ENCODE data around the gene PPTC7. TPM values are rescaled to one million over a fixed set of nuclear protein-coding genes. Genes with fewer than 3 reads are reported as not detected.

Gene PPTC7
- total RNA-seq, 2 experiments from 2014 or later: 23.2 to 32.9 TPM

- DNase-seq (no peak), ATAC-seq (no peak)
- H3K4me1 Mint-ChIP-seq: peaks cover 2% of the 10 kb centered on the region
- no peak overlapping the region for H3K4me3 Mint-ChIP-seq
- no peak overlapping the region for H3K27ac Mint-ChIP-seq
- no peaks in the 10 kb centered on the region for H3K27me3 Mint-ChIP-seq
- CTCF ChIA-PET: interaction anchor here (0.9 to 10.2 kb wide), 4 partner anchors 11 to 93 kb away, joined by 3 to 141 read pairs (median 4); partner anchors contain the start of genes ARPC3 and FAM216A
- peaks cover 2% of the 10 kb centered on the region for H3K36me3 Mint-ChIP-seq
- no peaks in the 10 kb centered on the region for H3K9me3 Mint-ChIP-seq (ENCODE audit: low read depth)
Measured at GRCh38 chr12:110508071-110508586, 75.0 kb downstream of the PPTC7 start.

GRCh38 chr12:110505332-110505731 is 77.8 kb downstream of the PPTC7 start:
- CTCF ChIA-PET: interaction anchor here (0.5 to 1.5 kb wide), 4 partner anchors 74 to 192 kb away, joined by 3 to 11 read pairs (median 3); no protein-coding TSS in a partner anchor
- ATAC-seq: no peak
- H3K27ac Mint-ChIP-seq: no peak overlapping the region

GRCh38 chr12:110503432-110503831 is 79.7 kb downstream of the PPTC7 start:
- CTCF ChIA-PET: interaction anchor here (0.8 to 1.8 kb wide), 11 partner anchors 9 to 345 kb away, joined by 3 to 6 read pairs (median 4); partner anchors contain the start of genes ARPC3 and FAM216A
- DNase-seq (no peak), ATAC-seq (no peak)
- H3K4me1 Mint-ChIP-seq: peaks cover 33% of the 10 kb centered on the region
- H3K27me3 Mint-ChIP-seq: no peaks in the 10 kb centered on the region
- peak overlapping the region; percentile 98 for H3K27ac Mint-ChIP-seq
- no peaks in the 10 kb centered on the region for H3K9me3 Mint-ChIP-seq (ENCODE audit: low read depth)
- H3K36me3 Mint-ChIP-seq: peaks cover 18% of the 10 kb centered on the region
- peak overlapping the region; percentile 6 for H3K4me3 Mint-ChIP-seq

More at GRCh38 chr12:110505332-110505731, 77.8 kb downstream of the PPTC7 start:
- Mint-ChIP-seq H3K4me1 (peaks cover 16% of the 10 kb centered on the region), H3K36me3 (peaks cover 11% of the 10 kb centered on the region), H3K4me3 (no peak overlapping the region), H3K27me3 (no peaks in the 10 kb centered on the region), H3K9me3 (ENCODE audit: low read depth) (no peaks in the 10 kb centered on the region)
- no peak for DNase-seq

GRCh38 chr12:110501752-110502738 is 81.1 kb downstream of the PPTC7 start, which contains the start of the genes RAD9B and VPS29:
RAD9B (plus strand) TSS chr12:110502331; CDS start chr12:110502338, 7 bp downstream.
VPS29 (minus strand) TSS chr12:110502111; CDS start chr12:110502051, 60 bp downstream.
- CTCF ChIA-PET: interaction anchor here (1.7 to 6.0 kb wide), 6 partner anchors 9 to 99 kb away, joined by 4 to 48 read pairs (median 15); partner anchors contain the start of genes ARPC3, FAM216A and GPN3
- DNase-seq (peak; percentile 100), ATAC-seq (peak; percentile 95)
- Mint-ChIP-seq H3K36me3 (peaks cover 22% of the 10 kb centered on the region), H3K4me3 (peak within 1 kb of the TSS; percentile 99), H3K27me3 (no peaks in the 10 kb centered on the region), H3K9me3 (ENCODE audit: low read depth) (no peaks in the 10 kb centered on the region), H3K27ac (peak within 1 kb of the TSS; percentile 98), H3K4me1 (peaks cover 35% of the 10 kb centered on the region)

GRCh38 chr12:110501399-110501751 is 81.7 kb downstream of the PPTC7 start:
- peak overlapping the region; percentile 98 for H3K27ac Mint-ChIP-seq
- DNase-seq: no peak
- ATAC-seq: peak; percentile 6

GRCh38 chr12:110498984-110499706 is 84.0 kb downstream of the PPTC7 start:
- Mint-ChIP-seq H3K4me1 (peaks cover 37% of the 10 kb centered on the region), H3K4me3 (peak overlapping the region; percentile 55), H3K27ac (peak overlapping the region; percentile 82), H3K36me3 (peaks cover 37% of the 10 kb centered on the region), H3K27me3 (no peaks in the 10 kb centered on the region), H3K9me3 (ENCODE audit: low read depth) (no peaks in the 10 kb centered on the region)
- ATAC-seq (no peak), DNase-seq (no peak)
- CTCF ChIA-PET: interaction anchor here (0.8 to 6.0 kb wide), 4 partner anchors 16 to 102 kb away, joined by 3 to 48 read pairs (median 26); partner anchors contain the start of genes ARPC3, FAM216A and GPN3

More at GRCh38 chr12:110501399-110501751, 81.7 kb downstream of the PPTC7 start:
- Mint-ChIP-seq H3K27me3 (no peaks in the 10 kb centered on the region), H3K36me3 (peaks cover 24% of the 10 kb centered on the region), H3K4me3 (peak overlapping the region; percentile 99), H3K4me1 (peaks cover 37% of the 10 kb centered on the region), H3K9me3 (ENCODE audit: low read depth) (no peaks in the 10 kb centered on the region)
- CTCF ChIA-PET: interaction anchor here (0.6 to 6.0 kb wide), 7 partner anchors 9 to 613 kb away, joined by 3 to 48 read pairs (median 9); partner anchors contain the start of genes ARPC3, FAM216A and GPN3

Other genes with a start within 250 kb of the PPTC7 start
- 10 to 100 TPM; 55.3 to 74.9 TPM for gene ANAPC7, start 179.6 kb downstream of the PPTC7 start, total RNA-seq
- gene ARPC3, start 133.0 kb downstream of the PPTC7 start, total RNA-seq: 100 to 1,000 TPM; 369 to 418 TPM
- gene GPN3, start 115.1 kb downstream of the PPTC7 start, total RNA-seq: 10 to 100 TPM; 25.8 to 34.6 TPM
- gene FAM216A, start 114.5 kb downstream of the PPTC7 start, total RNA-seq: 10 to 100 TPM; 23.1 to 24.8 TPM
- gene VPS29, start 81.2 kb downstream of the PPTC7 start, total RNA-seq: 100 to 1,000 TPM; 126 to 132 TPM
- gene RAD9B, start 81.0 kb downstream of the PPTC7 start, total RNA-seq: 1 to 10 TPM; 1.8 to 2.2 TPM
- gene TCTN1, start 30.8 kb upstream of the PPTC7 start, total RNA-seq: 1 to 10 TPM; 5.5 to 5.8 TPM
- gene HVCN1, start 105.8 kb upstream of the PPTC7 start, total RNA-seq: 10 to 100 TPM; 11.7 to 19.9 TPM
- 100 to 1,000 TPM; 174 to 200 TPM for gene PPP1CC, start 159.6 kb upstream of the PPTC7 start, total RNA-seq

Data from activated CD8-positive, alpha-beta memory T cell treated with anti-CD3 and anti-CD28 coated beads, Interleukin-2, amount 10 ng/mL, durations not matched to agents 7 days and 5 days (primary cell).